Posterior cingulate gyrus (tissue), 11 donors: ENCODE results near the gene VMP1.
"Not testable (repeated sequence)": the region's sequence is repeated elsewhere in the genome, so short reads cannot be mapped to it uniquely, and the experiment has no call there.

Experiments
- DNase-seq, 10 donors: peaks; one replicate each; pipeline versions ENCODE4 v3.0.0 to v3.0.0-alpha.2; 2020 to 2021; ENCODE audit warnings: mixed read lengths in 3 of 10
- intact Hi-C: fragments of 100-400 bp; cut with DNase I; formaldehyde crosslinking; loops from one replicate; pipeline ENCODE4 v1.15.1; 2023

Gene VMP1

GRCh38 chr17:59775786-59776350, 68.4 kb downstream of the VMP1 start:
- DNase-seq = no peak
- intact Hi-C loops = no loop called here

- intact Hi-C loops = no loop called here
- no peak for DNase-seq
Observed at GRCh38 chr17:59776577-59776976, 69.1 kb downstream of the VMP1 start.

- intact Hi-C loops = no loop called here
- no peak for DNase-seq
Observed at GRCh38 chr17:59777033-59777432, 69.6 kb downstream of the VMP1 start.

- intact Hi-C loops = no loop called here
- no peak for DNase-seq
Observed at GRCh38 chr17:59778996-59779395, 71.5 kb downstream of the VMP1 start.

GRCh38 chr17:59779521-59779920, 72.1 kb downstream of the VMP1 start:
- intact Hi-C loops = no loop called here

GRCh38 chr17:59780548-59780947, 73.1 kb downstream of the VMP1 start:
- intact Hi-C loops, DNase-seq: not testable (repeated sequence)

More at GRCh38 chr17:59779521-59779920, 72.1 kb downstream of the VMP1 start:
- DNase-seq = no peak

- no peak for DNase-seq
- intact Hi-C loops = no loop called here
Observed at GRCh38 chr17:59783221-59784047, 76.0 kb downstream of the VMP1 start.

- intact Hi-C loops = no loop called here
Observed at GRCh38 chr17:59785091-59785799, 77.8 kb downstream of the VMP1 start.

GRCh38 chr17:59786213-59786535, 78.7 kb downstream of the VMP1 start:
- intact Hi-C loops = no loop called here
- no peak for DNase-seq

More at GRCh38 chr17:59785091-59785799, 77.8 kb downstream of the VMP1 start:
- DNase-seq = no peak

- intact Hi-C loops = no loop called here
- DNase-seq = no peak
Observed at GRCh38 chr17:59786536-59787319, 79.3 kb downstream of the VMP1 start.

GRCh38 chr17:59789849-59790248, 82.4 kb downstream of the VMP1 start:
- DNase-seq, intact Hi-C loops: not testable (repeated sequence)

- DNase-seq, intact Hi-C loops: not testable (repeated sequence)
Observed at GRCh38 chr17:59790418-59790817, 83.0 kb downstream of the VMP1 start.

GRCh38 chr17:59790910-59791309, 83.5 kb downstream of the VMP1 start:
- intact Hi-C loops = no loop called here
- no peak for DNase-seq

GRCh38 chr17:59791603-59792457, 84.4 kb downstream of the VMP1 start:
- intact Hi-C loops = no loop called here
- DNase-seq = no peak

GRCh38 chr17:59792458-59792823, 85.0 kb downstream of the VMP1 start:
- DNase-seq, intact Hi-C loops: not testable (repeated sequence)

- intact Hi-C loops = no loop called here
Observed at GRCh38 chr17:59793205-59793604, 85.8 kb downstream of the VMP1 start.

GRCh38 chr17:59796138-59796537, 88.7 kb downstream of the VMP1 start:
- intact Hi-C loops = no loop called here
- DNase-seq = no peak

More at GRCh38 chr17:59793205-59793604, 85.8 kb downstream of the VMP1 start:
- no peak for DNase-seq

- no peak for DNase-seq
- intact Hi-C loops = no loop called here
Observed at GRCh38 chr17:59796785-59797205, 89.3 kb downstream of the VMP1 start.

GRCh38 chr17:59798111-59798510, 90.7 kb downstream of the VMP1 start:
- no peak for DNase-seq
- intact Hi-C loops = no loop called here

GRCh38 chr17:59800530-59800942, 93.1 kb downstream of the VMP1 start:
- no peak for DNase-seq
- intact Hi-C loops = no loop called here
